ENCODE data around the gene DCDC2.
A peak's percentile ranks its signal among the peaks of the same experiment; 100 is the strongest.
"Not testable (repeated sequence)": the region's sequence is repeated elsewhere in the genome, so short reads cannot be mapped to it uniquely, and the experiment has no call there.

Gene DCDC2

GRCh38 chr6:24258214-24258613, 99.6 kb downstream of the DCDC2 start:
- not testable (repeated sequence) for DNase-seq (ENCODE audit: low read depth)

GRCh38 chr6:24257282-24257681, 100.6 kb downstream of the DCDC2 start:
- no peak for DNase-seq (ENCODE audit: low read depth)

GRCh38 chr6:24255676-24256075, 102.2 kb downstream of the DCDC2 start:
- DNase-seq (ENCODE audit: low read depth) = no peak

- DNase-seq (ENCODE audit: low read depth) = no peak
Measured at GRCh38 chr6:24253360-24253759, 104.5 kb downstream of the DCDC2 start.

GRCh38 chr6:24252280-24252679, 105.6 kb downstream of the DCDC2 start:
- no peak for DNase-seq (ENCODE audit: low read depth)

GRCh38 chr6:24251339-24251738, 106.5 kb downstream of the DCDC2 start:
- DNase-seq (ENCODE audit: low read depth) = no peak

GRCh38 chr6:24249926-24250325, 107.9 kb downstream of the DCDC2 start:
- DNase-seq (ENCODE audit: low read depth) = no peak

- DNase-seq (ENCODE audit: low read depth) = no peak
Measured at GRCh38 chr6:24245275-24245674, 112.6 kb downstream of the DCDC2 start.

- no peak for DNase-seq (ENCODE audit: low read depth)
Measured at GRCh38 chr6:24242924-24243323, 114.9 kb downstream of the DCDC2 start.

GRCh38 chr6:24241779-24242178, 116.1 kb downstream of the DCDC2 start:
- DNase-seq (ENCODE audit: low read depth) = not testable (repeated sequence)

- no peak for DNase-seq (ENCODE audit: low read depth)
Measured at GRCh38 chr6:24240943-24241342, 116.9 kb downstream of the DCDC2 start.

- no peak for DNase-seq (ENCODE audit: low read depth)
Measured at GRCh38 chr6:24240380-24240928, 117.4 kb downstream of the DCDC2 start.

GRCh38 chr6:24238700-24239099, 119.2 kb downstream of the DCDC2 start:
- no peak for DNase-seq (ENCODE audit: low read depth)

- not testable (repeated sequence) for DNase-seq (ENCODE audit: low read depth)
Measured at GRCh38 chr6:24236779-24237178, 121.1 kb downstream of the DCDC2 start.

GRCh38 chr6:24233813-24234442, 123.9 kb downstream of the DCDC2 start:
- DNase-seq (ENCODE audit: low read depth) = no peak

GRCh38 chr6:24231438-24231977, 126.4 kb downstream of the DCDC2 start:
- no peak for DNase-seq (ENCODE audit: low read depth)

GRCh38 chr6:24229696-24230405, 128.0 kb downstream of the DCDC2 start:
- no peak for DNase-seq (ENCODE audit: low read depth)

GRCh38 chr6:24228681-24229255, 129.1 kb downstream of the DCDC2 start:
- peak; percentile 81 for DNase-seq (ENCODE audit: low read depth)

- no peak for DNase-seq (ENCODE audit: low read depth)
Measured at GRCh38 chr6:24228123-24228522, 129.7 kb downstream of the DCDC2 start.

- no peak for DNase-seq (ENCODE audit: low read depth)
Measured at GRCh38 chr6:24227556-24227955, 130.3 kb downstream of the DCDC2 start.

- no peak for DNase-seq (ENCODE audit: low read depth)
Measured at GRCh38 chr6:24226541-24226940, 131.3 kb downstream of the DCDC2 start.

- no peak for DNase-seq (ENCODE audit: low read depth)
Measured at GRCh38 chr6:24225838-24226237, 132.0 kb downstream of the DCDC2 start.
